GM21737 (cell line): Measurements from ENCODE around the gene TAS1R2.

Experiments
- ATAC-seq: cut with Tn5 transposase; IDR thresholded peaks from one replicate; pipeline ENCODE4 v1.9.1; 2021; ENCODE audit warnings: mild to moderate bottlenecking, moderate library complexity; ENCODE audit not compliant: unreplicated experiment

TAS1R2 gene

DNA sequence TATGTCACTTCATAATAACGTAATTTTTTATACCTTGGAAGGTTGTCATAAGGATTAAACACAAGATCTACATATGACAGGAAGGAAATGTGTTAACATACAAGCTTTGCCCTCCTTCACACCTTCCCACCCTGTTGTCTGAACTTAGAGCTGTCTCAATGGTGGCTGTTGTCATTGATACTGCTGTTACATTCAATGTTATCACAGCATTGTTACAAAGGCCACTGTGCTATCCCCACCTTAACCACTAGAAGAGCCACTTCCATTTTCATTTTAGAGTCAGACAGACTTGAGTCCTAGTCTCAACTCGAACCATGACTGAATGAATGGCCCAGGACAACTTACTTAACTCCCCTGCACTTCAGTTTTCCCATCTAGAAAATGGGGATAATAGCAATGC, 31.2 kb downstream of the TAS1R2 start:
- no peak for ATAC-seq

- ATAC-seq = no peak
These were observed 36.0 kb downstream of the TAS1R2 start for GRCh38 chr1:18823438-18823837.

DNA sequence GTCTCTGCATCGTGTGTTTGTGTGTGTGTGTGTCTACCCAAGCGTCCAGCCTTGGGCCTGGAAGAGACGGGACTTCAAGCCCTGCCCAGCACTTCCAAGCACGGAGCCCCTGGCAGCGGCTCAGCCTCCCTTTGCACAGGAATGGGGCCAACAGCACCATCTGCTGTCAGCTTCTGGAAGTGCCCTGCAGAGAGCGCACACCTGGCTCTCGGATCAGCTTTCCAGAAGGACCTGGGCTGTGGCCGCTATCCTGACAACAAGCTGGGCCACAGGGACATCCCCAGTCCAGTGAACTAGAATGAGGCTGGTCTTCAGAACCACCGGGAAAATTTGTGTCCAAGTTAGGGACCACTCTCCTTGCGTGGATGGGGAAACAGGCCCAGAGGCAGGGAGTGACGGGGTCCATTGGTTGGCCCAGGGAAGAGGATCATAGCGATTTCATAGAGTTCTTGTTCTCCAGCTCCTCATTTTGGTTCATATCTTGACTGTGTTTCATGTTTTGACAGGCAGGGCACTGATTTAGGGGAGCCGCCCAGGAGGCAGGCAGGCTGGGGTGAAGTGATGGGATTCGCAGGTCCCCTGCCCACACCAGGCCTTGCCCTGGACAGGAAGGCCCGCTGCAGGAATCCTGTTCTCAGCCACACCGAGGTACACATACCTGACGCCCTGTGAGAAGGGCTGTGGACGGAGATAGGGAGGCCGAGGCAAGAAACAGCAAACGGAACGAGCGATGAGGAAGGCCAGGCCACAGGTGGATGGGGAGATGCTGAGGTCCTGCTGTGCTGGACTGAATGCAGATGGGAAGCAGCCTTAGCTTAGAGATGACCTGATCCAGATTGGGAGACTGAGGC, 38.4 kb downstream of the TAS1R2 start:
- ATAC-seq = no peak

DNA sequence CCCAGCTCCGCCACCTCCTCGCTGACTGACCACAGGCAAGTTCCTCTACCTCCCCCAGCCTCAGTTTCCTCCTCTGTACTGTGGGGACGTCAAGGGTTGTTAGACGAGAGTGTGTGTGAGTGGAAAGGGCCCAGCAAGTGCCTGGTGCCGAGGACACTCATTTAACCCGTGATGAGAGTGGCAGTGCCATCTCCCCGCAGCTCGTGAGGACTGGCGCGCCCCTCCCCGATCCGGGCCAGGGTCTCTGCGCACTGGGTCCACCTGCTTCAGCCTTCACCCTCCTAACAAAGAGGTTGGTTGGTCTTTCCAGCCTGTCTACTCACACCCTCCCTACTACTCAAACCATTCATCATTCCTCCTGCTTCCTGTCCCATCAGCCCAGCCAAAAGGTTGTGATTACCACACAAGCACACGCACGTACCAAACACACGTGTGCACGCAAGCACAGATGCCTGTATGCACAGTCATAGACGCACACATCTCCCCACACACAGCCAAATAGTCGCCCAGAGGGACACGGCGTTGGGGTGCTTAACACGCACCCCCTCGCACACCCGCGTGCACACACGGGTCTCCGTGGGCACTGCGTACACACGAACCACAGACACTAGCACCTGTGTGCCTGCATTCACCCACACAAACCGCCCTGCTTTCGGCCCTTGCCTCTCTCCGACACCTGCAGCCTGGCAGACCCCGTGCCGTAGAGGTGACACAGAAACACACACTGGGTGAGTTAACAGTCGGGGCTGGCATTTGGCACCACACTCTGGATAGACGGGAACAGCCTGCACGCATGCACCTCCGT, 39.3 kb downstream of the TAS1R2 start:
- ATAC-seq = no peak

- no peak for ATAC-seq
These were observed 40.3 kb downstream of the TAS1R2 start for GRCh38 chr1:18819203-18819602.

- no peak for ATAC-seq
These were observed 41.5 kb downstream of the TAS1R2 start for GRCh38 chr1:18817795-18818435.

DNA sequence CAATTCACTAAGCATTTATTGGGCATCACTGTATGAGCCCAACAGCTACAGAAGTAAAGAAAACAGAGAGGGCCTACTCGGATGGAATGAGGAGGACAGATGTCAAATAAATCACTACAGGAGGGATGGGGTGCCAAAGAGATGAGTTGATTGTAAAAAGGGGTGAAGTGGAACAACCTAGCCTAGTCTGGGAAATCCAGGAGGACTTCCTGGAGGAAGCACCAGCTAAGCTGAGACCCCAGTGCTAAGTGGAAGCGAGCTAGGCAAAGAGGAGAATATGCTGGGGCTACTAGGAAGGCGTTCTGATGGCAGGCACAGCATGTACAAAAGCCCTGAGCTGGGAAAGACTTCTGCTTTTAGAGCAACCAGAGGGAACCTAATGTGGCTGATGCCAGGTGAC, 42.1 kb downstream of the TAS1R2 start:
- no peak for ATAC-seq

- no peak for ATAC-seq
These were observed 42.7 kb downstream of the TAS1R2 start for GRCh38 chr1:18816808-18817207.

- no peak for ATAC-seq
These were observed 44.5 kb downstream of the TAS1R2 start for GRCh38 chr1:18814874-18815531.

- no peak for ATAC-seq
These were observed 45.0 kb downstream of the TAS1R2 start for GRCh38 chr1:18814425-18814824.

GRCh38 chr1:18812453-18812939, 47.0 kb downstream of the TAS1R2 start:
- ATAC-seq = no peak

DNA sequence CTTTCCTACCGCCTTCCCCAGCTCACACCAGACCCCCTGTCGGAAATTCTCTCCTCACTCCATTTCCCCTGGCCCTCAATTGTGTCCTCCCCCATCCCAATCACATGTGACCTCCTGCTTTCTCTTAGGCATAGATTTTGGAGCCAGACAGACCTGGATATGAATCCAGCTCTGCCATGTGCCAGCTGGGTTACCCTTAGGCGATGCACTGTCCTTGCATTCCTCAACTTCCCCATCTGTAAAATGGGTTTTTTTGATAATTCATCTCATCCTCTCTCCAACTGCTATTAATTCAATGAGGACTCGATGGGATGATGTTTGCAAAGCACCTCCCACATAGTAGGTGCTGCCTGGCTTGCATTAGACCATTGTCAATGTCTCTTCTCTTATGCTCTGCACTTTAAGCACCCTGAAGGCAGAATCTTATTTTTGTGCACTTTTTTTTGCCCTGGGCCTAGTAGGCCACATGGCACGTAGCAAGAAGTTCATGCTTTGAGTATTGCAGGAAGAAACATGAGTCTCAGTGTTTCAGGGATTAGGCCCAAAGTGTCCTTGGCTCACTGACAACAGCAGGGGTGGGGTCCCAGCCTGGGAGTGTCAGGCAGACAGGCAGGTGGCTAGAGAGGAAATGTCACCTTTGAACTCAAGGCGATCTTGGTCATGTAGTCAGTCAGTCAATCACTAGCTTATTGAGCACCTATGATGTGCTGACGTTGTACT, 47.6 kb downstream of the TAS1R2 start:
- no peak for ATAC-seq

DNA sequence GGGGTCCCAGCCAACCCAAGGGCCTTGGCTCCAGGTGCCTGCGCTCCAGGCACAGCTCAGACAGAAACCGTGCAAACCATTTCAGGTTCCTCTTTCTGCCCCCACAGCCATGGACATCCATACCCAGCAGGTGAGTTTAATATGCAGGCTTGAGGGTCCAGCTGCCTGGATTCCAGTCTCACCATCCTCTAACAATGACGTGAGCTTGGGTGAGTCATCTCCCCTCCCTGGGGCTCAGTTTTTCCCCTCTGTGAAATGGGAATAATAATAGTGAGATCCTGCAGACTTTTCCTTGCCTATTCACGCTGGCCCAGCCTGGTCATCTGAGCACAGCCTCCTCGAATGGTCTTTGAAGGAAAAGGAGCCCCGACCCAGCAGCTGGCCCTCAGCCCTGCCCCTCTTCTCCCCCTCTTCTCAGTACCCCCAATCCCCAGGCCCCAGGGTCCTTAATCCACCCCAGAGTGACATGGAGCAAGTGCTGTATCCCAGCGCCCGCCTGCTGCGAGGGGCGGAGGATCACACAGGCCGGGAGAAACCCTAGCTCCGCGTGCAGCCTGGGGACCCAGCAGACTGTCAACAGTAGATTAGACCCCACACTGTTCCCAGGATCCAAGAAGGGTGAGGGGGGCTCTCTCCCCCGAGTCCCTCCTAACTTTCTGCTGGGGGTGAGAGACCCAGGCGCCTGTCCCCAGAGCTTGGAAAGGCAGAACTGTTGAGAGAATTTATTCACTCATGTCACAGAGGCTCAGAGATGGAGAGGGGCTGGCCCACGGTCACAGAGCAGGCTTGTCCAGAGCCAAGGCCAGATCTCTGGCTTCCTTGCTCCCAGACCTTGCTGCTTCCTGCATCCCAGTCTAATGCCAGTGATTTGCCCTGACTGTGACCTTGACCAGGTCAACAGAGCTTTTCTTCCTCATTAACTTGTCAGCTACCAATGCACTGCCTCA, 49.2 kb downstream of the TAS1R2 start:
- ATAC-seq = no peak

GRCh38 chr1:18808550-18808949, 50.9 kb downstream of the TAS1R2 start:
- ATAC-seq = no peak

DNA sequence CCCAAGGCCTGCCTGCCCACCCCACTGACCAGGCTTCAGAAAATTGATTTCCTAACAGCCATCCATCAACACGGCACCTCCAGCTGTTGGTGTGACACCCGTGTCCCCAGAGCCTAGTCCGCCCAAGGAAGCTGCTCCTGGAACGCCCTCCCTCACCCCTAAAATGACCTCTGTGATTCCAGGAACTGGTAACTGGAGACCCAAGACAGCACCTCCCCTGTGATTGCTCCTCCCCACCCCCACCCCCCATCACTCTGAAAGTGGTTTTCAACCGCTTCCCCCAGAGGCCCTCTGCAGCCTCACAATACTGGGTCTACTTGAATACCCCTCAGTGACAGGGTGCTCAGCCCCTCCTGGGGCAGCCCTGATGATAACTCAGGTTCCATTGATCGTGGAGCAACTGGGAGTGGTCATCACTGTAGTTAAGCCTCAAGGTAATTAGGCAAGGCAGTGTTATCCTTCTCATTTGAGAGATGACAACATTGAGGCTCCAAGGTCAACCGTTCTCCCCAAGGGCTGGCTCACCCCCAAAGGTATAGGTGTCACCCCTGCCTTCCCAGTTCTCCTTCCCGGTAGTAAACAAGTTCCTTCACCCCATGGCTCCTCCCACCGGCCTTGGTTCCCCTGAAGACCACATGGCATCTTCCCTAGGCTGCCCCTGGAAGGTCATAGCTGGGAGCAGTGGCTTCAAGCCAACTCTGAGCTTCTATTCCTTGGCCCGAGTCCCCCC, 52.0 kb downstream of the TAS1R2 start:
- ATAC-seq = no peak

DNA sequence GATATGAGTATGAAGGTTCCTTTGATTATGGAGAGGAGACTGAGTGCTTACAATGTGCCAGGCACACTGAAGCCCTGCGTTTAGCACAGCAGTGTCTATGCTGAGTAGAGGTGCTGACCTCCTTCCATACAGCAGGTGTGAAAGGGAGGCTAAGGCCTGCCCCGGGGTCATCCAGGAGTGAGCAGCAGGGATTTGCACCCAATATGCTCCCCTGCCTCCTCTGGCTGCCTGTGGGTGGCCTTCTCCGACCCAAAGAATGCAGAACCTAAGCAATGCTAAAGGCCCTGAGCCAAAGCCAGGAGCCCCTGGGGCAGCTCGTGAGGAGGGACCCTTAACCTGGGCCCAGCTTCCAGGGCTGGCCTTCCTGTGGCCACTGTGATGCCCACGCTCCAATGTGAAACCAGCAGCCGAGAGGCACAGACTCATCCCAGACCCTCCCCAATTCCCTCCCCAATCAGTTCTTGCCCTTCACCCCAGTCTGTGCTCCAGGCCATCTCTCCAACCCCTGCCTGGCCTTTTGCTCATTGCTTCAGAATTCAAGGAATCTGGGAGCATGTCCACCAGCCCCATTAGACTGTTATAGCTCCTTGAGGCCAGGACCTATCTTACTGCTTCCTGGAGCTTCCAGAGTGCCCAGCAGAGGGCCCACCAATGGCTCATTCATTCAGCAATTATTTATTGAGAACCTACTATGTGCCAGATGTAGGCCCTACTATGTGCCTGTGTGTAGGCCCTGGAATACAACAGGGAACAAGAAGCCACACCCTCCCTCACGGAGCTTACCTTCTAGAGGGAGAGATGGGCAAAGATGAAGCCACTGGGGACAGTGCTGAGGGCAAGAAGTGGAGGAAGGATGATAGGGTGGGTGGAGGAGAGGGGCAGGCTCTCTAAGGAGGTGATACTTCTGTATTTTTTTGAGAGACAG, 53.3 kb downstream of the TAS1R2 start:
- ATAC-seq = no peak

GRCh38 chr1:18805150-18805879, 54.1 kb downstream of the TAS1R2 start:
- ATAC-seq = no peak
